ENCODE results near the gene NRP2.

NRP2 gene

DNA sequence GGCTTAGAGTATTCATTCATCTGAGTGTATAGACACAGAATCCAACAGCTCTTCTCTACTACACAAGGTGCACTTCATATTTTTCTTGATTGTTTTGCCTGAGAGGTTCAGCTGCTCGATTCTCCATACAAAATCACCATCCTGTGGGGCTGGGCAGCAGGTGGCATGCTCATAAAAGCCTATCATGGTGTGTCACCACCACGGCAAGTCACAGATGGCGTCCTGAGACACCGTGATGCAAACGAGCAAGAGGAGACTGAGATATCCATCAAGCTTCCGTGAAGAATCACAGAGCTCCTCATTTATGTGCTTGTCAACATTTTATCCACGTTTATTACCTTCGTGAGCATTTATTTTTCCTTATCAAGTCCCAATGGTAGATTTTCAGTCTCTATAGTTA lies 22.4 kb upstream of the NRP2 start:
- no peak for DNase-seq

DNA sequence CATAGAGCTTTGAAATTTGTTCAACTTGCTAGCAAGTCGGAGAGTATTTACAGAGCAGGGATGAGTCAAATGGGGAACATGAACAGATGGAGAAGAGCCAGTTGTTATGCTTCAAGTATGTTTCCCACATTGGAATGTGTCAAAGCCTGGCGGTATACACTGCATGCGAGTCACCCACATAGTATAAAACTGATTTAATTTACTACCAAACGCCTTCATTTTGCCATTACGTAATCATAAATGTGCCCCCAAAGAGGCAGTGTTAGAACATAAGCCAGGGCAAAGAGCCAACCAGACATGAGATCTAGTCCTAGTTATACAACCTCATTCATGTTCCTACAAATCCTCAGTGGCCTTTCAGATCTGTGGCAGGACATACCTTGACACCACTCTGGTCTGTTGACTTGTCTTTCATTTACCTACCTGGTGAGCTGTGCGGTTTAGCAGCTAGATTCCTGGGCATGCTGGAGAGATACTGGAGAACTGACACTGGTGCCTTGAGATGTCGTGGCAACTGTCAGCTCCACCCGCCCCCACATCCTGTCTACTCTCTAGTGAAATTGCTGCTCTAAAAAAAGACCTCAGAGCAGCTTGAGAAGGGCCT lies 21.7 kb upstream of the NRP2 start:
- DNase-seq: no peak

DNA sequence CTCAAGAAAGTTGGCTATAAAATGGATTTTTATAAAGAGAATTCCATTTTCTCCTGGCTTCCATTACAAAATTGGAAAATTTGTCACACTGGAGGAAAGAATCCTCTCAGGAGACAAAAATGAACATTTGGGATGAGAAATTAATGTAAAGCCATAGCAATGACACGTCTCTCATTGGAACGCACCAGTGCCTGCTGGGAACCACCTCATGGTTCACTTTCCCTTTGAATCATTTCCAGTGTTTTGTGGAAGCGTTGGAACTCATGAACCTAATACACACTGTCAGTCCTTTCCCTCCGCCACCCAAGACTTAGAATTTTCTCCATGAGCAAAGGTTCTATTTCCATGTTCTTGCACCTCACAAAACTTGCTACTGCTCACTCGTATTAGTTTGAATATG lies 21.0 kb upstream of the NRP2 start:
- DNase-seq: no peak

DNA sequence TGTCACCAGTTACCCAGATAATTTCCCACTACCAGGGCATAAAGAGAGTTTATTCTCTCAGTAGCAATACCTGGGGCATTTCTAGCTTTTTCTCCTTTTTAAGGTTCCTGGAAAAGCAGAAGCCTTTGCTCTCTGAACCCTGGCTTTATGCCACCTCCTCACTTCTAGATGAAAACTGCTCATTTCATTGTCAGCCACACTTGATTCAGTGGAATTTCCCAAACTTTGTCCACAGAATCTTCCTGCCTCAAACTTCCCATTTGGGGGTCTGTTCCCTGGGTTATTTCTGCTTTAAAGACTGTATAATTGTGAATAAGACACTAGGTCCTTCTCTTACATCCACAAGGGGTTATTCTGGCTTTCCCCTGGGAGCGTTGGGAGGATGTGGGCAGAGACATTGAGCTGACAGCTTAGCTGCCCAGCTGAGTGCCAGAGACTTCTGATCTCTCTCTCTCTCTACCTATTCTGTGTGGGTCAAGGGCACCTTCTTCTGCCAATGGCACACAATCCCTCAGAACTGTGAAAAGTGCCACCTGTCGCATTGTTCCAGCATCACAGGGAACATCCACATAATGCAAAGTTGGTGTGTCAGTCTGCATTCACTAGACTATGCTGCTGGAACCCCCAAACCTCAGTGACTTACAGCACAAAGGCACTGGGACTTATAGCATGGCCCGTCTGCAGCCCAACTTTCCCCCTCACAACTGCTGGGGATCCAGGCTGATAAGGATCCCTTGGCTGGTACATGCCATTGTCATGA lies 19.9 kb upstream of the NRP2 start:
- no peak for DNase-seq

DNA sequence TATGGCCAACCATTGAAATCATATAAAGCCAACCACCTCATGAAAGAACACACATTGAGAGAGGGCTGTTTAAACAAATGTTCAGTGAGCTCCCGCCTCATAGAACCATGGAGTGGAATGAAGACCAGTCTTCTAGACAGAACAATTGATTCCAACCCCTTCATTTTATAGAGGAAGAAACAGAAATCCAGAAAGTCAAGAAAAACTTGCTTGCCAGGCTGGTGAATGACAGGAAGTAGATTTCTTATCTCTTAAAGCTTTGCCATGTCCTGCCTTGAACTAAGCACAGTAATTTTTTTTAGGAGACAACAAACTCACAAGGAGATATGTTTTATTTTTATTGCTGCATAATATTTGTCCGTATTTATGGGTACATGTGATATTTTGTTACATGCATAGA lies 16.5 kb upstream of the NRP2 start:
- no peak for DNase-seq

DNA sequence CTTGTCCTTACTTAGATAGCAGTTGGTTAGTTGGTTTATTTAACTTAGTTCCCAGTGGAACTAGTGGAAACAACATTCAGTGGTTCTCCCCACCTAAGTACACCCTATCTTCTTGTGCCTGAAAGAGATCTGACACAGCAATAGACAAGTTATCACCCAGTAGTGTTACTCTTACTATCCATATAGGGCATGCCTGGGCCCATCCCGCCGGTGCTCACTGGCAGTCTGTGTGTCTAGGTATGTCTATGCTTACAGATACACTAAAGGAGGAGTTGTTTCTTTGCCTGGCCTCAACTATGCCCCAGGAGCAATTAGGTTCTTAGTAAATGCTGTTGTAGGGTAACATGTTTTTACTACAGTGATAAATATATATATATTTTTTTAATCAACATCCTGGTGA lies 12.0 kb upstream of the NRP2 start:
- DNase-seq: no peak

DNA sequence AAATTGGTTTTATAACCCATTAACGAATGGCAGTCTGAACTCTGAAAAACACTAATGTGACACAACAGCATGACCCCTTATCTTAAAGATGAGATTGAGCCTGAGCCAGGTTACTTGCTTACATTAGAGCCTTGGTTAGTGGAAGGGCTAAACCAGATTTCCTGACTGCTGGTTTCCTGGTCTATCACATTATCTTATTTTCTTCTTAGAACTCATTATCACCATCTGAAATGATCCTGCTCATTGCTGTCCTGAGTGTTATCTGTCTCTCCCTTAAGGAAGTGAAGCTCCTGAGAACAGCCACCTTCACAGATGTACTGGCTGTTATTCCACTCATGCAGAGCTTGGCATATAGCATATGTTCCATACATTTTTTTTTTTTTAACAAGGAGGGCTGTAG lies 9.0 kb upstream of the NRP2 start:
- no peak for DNase-seq

DNA sequence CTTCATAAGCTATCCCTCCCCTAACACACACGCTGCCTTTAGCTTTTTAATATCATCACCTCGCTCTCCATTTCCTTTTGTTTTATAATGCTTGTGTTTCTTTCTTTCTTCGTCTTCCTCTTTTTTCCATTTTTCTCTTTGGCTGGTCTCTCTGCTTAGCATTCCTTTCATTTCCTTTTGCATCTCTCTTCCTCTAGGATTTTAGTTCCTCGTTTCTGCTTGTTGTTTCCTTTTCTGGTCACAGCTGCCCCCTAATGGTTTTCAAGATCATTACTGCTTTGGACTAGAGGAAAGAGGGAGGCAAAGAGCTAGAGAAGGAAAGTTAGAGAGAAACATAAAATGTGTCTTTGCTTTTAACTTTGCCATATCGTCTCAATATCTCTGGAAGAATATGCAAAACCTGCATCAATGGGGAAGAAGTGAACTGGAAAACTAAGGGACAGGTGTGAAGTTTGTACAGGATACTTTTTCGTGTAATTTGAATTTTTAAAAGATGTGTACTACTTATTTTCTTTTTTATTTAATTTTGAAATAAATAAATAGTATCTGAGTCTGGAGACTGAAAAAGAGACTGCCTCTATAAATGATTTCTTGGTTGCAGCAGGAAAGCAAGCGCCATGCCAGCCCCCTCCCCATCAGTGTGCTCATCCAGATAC lies 6.3 kb upstream of the NRP2 start:
- peak; percentile 46 to 52 for DNase-seq

DNA sequence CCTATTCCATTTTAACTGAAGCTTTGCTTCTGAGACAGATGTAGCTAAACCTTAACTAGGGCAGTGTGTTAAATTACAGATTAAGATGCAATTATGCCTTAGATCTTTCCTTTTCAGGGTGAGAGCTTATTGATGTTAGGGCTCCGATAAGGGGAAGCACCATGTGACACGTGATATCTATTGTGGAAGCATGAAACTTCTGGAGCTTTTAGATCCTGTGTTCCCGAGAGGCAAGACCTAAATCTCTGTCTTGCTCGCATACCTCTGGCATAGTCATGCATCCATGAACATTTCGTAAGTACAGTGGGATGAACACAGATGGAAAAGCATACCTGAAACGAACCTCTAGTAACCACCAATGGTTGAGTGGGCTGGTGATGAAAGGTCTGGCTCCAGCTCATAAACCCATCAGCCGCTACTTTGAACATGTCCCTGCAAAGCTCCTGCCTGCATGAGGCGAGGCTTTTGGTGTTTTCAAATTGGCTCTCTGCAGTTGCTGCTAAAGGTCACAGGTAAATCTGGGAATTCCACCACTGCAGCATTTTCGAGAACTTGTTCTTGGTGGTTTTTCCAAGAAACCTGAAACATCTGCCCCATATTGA lies 3.7 kb upstream of the NRP2 start:
- DNase-seq: no peak

DNA sequence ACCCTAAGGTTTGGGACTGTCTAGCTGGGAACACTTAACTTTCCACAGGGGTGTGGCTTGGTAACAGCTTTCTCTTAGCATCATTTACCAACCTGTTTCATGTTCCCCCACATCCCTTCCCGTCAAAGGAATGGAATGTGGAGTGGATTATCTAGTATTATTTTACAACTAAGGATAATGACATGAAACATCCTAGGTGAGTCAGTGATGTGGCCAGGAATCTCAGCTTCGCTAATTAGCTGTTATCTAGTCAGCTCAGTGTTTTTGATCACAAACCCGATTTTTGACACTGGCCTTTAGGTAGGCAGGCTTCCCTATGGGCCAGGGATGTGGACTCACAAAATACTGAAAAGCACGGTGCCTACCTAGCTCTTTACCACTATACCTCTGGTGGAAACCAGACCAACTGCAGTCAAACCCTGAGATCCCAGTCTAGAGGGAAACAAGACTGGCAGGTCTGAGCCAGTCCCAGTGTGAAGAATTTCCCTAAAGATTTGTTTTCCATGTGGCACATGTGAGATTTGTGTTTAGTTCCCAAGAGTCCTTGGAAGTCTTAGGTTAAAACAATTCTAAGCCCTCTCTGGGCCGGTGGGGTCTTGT lies 2.8 kb upstream of the NRP2 start:
- DNase-seq: no peak

DNA sequence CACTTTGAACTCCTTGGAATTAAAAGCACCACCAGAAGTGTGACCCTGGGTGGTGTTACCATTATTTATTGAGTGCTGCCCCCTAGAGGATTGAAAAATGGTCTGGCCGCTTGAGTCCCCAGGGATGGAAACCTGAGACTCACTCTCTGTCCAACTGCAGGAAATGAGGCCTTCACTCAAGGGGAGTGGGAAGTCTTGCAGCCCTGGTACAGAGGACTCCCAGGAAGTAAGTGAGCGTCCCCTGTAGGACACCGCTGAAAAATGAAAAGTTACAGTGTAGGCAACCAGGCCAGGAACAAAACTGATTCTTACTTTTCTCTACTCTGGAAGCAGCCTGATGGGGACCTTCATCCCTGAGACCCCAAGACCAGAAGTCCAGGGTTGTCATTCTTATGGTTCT lies 2.2 kb upstream of the NRP2 start:
- DNase-seq: peak; percentile 56 to 61

DNA sequence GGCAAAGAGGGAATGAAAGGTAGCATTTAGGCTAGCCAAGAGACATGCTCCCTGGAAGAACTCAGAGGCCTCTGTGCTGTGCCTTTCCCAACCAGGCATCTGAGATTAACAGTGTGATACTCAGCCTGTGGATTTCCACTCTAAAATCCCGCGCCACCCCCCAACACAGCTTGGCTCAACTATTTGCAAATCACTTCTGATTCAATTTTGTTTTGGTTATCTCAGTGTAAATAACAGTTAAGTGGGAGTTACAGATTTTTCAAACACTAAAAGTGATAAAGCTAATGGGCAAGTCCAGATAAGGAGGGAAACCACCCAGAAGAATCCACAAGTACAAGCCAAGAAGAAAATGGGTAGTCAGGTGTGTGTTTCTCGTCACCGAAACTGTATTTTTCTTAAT lies 1.4 kb upstream of the NRP2 start:
- no peak for DNase-seq

DNA sequence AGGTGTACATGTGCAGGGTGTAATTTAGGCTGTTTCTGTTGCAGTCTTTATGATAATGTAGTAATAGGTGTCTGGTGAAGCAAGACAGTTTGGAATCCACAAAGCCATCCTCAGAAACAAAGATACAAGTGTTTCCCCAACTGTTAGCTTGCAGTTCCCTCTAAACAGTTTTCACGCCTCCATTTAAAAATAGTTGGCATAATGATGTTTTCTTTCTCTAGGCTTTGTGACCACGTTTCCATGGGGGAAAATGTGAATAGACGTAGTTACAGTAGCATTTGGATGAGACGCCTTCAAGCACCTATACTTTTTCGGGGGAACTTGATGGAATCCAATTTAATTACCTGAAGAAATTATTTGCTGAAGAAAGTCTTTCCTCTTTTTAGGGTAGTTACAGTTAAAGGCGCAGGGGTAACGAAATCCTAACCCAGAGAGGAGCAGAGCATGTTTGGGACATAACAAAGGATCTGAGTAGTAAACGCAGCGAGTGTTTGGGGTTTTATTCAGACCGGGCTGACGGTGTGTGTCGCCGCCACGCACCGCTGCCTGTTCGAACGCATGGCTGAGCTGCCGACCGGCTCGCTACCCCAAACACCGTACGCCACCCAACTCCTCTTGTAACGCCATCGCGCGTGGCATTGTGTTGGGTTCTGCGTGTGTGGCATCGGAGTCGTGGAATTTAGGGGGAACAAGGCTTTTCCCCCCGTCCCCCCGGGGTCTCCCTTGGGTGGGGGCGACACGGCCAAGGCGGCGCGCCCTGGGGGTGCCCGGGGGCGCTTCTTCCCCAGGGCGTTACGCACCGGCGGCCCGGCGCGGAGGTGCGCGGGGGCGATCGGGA lies 681 bp upstream of the NRP2 start:
- DNase-seq: no peak

DNA sequence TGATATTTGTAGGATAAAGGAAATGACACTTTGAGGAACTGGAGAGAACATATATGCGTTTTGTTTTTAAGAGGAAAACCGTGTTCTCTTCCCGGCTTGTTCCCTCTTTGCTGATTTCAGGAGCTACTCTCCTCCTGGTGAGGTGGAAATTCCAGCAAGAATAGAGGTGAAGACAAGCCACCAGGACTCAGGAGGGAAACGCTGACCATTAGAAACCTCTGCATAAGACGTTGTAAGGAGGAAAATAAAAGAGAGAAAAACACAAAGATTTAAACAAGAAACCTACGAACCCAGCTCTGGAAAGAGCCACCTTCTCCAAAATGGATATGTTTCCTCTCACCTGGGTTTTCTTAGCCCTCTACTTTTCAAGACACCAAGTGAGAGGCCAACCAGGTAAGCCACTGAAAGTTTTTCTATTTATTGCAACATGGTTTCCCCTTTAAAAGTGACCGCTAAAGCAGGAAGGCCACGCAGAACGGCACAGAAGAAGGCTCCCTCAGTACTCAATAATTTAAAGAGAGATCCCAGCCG lies 735 bp downstream of the NRP2 start:
- DNase-seq: no peak

DNA sequence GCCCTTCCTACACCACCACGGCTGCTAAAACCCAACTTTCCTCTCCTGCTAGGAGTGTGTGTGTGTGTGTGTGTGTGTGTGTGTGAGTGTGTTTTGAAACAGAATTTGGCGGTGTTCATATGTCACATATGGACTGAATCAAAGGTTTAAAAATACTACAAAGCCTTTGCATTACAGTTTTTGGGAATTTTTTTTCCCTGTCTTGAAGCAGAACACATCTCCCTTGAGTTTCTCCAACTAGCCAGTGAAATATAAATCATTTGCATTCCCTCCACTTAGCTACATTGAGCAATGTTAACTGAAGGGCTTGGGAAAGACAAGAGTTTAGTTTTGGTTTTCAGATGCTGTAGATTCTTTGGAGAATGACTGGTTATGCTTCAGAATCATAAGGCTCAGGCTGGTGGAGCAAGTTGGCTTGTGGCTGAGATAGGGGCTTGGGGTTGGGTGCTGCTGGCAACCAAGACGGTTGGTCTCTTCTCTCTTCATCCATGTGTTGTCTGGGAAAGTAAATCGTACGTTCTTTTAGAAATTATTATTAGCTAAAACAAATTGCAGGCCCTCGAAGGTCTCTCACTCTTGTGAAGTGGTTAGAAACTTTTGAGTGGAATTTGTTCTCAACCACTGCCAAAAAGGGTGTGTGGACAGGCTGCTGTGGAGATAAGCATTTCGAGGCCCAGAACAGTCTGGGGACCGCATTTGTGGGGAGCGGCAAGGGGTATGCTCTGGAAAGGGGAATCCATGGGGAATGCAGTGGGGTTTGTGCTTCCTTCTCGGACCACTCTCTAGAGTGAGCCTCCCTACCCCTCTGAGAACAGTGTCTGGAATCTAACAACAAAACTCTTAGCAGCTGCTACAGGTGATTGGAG lies 1.4 kb downstream of the NRP2 start:
- no peak for DNase-seq

DNA sequence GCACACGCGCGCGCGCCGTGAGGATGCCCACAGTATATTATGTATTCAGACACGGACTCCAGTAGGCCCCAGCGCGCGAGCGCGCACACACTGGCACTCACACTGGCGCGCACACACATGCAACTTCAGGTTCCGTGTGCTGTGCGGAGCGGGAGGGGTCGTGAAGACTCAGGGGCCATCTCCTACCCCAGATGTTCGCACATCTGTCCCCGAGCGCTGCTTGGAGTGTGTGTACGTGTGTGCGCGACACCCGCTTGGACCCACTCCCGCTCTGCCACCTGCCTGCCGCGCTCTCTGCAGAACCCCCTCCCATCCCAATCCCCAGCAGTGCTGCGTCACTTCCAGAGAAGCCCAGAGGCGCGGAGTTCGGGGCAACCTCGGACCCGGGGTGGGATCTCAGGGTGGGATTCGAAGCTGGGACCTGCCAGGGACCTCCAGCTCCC lies 2.6 kb downstream of the NRP2 start:
- DNase-seq: no peak

DNA sequence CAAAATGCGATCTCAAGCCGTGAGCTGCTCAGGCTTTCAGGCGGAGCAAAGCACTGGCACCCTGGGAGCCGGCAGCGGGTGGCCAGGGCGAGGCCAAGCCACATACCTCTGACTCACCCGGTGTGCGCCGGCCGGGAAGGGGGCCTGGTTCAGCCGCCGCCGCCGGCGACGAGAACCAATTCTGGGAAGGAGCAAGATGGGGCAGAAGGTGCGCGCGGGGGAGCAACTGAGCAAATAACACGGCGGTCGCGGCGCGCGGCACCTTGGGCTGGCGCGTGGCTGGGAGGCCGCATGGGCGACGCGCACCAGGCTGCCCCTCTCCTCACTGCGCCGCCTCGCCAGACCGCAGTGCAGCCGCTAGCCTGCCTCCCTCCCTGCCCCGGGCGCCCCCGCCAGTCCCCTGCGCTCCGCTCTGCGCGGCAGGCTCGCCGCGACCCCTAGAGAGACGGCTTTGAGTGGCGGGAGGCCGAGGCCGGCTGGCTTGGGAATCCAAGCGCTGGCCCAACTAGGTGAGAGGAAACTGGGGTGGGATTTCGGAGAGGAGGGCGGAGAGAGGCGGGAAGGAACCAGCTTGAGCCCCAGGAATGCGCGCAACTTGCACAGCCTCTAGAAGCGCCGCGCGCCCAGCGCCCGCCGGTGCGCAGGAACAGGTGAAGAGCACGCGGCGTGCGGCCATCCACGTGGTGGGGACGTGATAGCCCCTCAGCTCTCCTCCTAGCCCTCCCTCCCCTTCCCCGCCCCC lies 3.2 kb downstream of the NRP2 start:
- no peak for DNase-seq

DNA sequence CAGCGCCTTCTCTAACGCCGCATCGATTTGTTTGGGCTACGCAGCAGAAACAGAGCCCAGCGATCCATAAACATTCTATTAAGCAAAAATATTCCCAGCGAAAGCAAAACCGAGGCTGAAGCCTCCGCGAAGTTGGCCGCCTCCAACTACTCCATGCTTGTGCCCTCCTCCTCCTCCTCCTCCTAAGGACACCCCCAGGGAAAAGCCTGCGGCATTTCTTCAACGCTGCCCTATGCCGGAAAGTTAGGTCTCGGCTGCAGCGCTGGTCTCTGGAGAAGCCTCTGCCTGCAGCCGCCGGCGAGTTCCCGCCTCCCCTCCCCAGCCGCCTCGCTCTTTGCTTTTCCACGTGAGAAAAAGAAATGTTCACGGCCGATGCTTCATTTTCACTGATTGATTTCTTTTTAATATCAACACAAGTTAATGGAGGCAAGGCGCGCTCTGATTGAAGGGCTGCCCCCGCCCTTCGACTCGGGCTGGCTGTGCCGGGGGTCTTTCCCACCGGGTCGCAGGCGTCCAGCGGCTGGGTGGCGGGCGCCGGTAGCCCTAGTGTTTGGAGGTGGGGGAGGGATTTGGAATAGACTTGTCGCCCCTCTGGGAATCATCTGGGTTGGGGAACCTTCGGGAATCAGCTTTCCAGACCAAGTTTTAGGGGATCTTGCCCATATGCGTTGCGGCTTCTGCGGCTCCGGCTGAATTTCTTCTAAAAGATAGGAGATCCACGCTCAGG lies 3.9 kb downstream of the NRP2 start:
- DNase-seq: no peak

DNA sequence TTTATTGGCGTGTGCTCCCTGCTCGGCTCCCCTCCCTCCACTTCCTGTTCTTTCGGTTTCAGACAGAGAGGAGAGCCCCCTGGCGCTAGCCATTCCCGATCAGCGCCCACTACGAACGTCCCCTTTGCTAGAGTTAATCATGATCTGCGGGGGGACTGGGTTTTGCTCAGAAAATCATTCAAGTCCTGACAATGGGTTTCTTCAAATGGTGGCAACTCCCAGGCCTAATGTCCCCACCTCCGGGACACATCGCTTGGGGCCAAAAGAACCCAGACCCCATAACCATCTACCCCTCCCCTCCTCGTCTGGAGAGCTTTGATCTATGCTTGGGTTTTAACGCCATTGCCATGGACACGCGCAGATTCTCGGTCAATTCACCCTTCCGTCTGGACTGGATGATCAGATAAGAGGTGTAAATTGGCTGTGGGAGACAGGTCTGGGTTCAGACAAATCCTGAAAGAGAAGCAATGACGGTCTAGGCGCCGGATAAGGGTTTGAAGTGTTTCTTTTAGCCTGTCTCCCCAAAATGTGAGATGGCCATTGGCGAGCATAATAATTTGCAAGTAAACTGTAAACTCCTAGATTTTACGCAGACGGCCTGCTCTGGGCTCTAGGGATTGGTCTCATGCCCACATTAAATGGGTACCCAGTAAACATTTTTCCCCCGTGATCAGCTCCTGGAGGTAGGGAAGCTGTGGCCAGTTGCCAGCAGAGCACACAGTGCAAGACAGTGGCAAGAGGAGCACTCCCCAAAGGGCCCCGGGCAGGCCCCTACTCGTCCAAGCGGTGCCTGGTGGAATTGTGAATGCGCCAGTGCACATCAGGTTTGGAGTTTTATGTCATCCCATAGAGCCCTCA lies 4.7 kb downstream of the NRP2 start:
- DNase-seq: no peak

All from AML-193 (cell line).